ENCODE measurements around the gene C12orf57.

DNA sequence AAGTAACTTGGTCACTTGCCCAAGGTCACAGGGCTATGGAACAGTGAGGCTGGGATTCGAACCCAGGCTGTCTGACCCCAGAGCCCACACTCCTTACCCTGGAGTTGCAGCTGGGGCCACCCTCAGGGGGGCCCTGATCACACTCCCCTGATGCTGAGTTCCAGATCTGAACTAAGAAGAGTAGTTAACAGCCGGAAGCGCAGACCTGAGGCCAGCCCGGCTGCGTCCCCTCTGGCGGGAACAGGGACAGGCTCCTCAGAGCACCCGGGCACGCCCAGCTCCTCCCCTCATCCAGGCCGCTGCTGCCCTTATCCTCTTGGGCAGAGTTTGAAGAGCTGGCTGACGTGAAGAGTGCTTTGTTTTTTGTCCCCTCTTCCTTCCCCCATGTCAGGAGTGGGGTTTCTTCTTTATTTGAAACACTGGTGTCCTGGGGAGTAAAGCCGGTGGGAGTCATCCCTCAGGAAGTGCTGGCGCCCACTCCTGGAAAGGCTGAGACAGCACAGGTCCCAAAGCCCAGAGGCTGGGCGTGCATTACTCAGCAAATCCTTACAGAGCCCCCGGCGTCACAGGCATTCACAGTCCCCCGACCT lies 18.0 kb downstream of the C12orf57 start:
- TF ChIP-seq EZH2 (optimal IDR thresholded peaks at IDR 0.05; ENCODE audit: low read depth, low read length) (no peak), CTCF (IDR thresholded peaks at IDR 0.05; ENCODE audit: low read length) (peak; percentile 40)
